Ammon's horn (tissue), 1 donor: ENCODE results near the gene TRIM25.

Experiments
- DNase-seq: peaks from one replicate; pipeline ENCODE4 v3.0.0-alpha.2; 2016; ENCODE audit warnings: low spot score

TRIM25 gene

GRCh38 chr17:56926704-56927103 lies 12.9 kb upstream of the TRIM25 start:
- DNase-seq: no peak

- no peak for DNase-seq
Observed at GRCh38 chr17:56926270-56926669, 12.4 kb upstream of the TRIM25 start.

GRCh38 chr17:56925088-56925487 lies 11.2 kb upstream of the TRIM25 start:
- DNase-seq: no peak

GRCh38 chr17:56919717-56920116 lies 5.9 kb upstream of the TRIM25 start:
- no peak for DNase-seq

- no peak for DNase-seq
Observed at GRCh38 chr17:56918916-56919315, 5.1 kb upstream of the TRIM25 start.

GRCh38 chr17:56917559-56918296 lies 3.9 kb upstream of the TRIM25 start:
- DNase-seq: no peak

- peak; percentile 18 for DNase-seq
Observed at GRCh38 chr17:56914581-56915273, 878 bp upstream of the TRIM25 start.

- DNase-seq: no peak
Observed at GRCh38 chr17:56913353-56913866, 439 bp downstream of the TRIM25 start.

GRCh38 chr17:56913000-56913311 lies 893 bp downstream of the TRIM25 start:
- no peak for DNase-seq

- DNase-seq: no peak
Observed at GRCh38 chr17:56912105-56912999, 1.5 kb downstream of the TRIM25 start.

- DNase-seq: no peak
Observed at GRCh38 chr17:56910509-56911235, 3.2 kb downstream of the TRIM25 start.

- no peak for DNase-seq
Observed at GRCh38 chr17:56909742-56910508, 3.9 kb downstream of the TRIM25 start.

GRCh38 chr17:56908001-56908542 lies 5.8 kb downstream of the TRIM25 start:
- DNase-seq: peak; percentile 59

GRCh38 chr17:56903560-56903959 lies 10.3 kb downstream of the TRIM25 start:
- no peak for DNase-seq

GRCh38 chr17:56902348-56902747 lies 11.5 kb downstream of the TRIM25 start:
- DNase-seq: no peak

- no peak for DNase-seq
Observed at GRCh38 chr17:56899403-56899802, 14.4 kb downstream of the TRIM25 start.

- DNase-seq: no peak
Observed at GRCh38 chr17:56898874-56899273, 15.0 kb downstream of the TRIM25 start.

GRCh38 chr17:56897646-56898424 lies 16.0 kb downstream of the TRIM25 start:
- DNase-seq: no peak

- DNase-seq: no peak
Observed at GRCh38 chr17:56896968-56897359, 16.9 kb downstream of the TRIM25 start.
